Urothelium cell line (cell line): ENCODE data around the gene ATG2A.
A peak's percentile ranks its signal among the peaks of the same experiment; 100 is the strongest.

ENCODE experiments used
- DNase-seq: peaks from one replicate; pipeline ENCODE4 v3.0.0; 2011; ENCODE audit warnings: low spot score, mixed read lengths
- FAIRE-seq: peaks from 2 replicates; lab custom pipeline; 2011; peaks lifted over from hg19 to GRCh38; lab: Jason Lieb, UNC

ATG2A gene

DNA sequence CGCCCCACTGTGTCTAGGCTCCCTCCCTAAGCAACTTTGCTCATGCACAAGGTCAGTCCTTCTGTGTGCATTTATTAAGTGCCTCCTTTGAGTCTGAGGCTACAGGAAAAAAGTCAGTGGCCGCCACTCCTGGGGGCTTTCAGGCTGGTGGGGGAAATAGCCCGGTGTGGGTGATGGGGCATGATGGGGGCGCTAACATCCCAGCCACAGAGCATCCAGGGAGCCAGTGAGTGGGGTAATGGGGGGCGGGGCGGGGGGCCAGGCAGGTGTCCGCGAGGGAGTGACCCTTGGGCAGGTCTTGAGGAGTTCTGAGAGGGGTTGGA, 28.6 kb downstream of the ATG2A start:
- DNase-seq (no peak), FAIRE-seq (no peak)

DNA sequence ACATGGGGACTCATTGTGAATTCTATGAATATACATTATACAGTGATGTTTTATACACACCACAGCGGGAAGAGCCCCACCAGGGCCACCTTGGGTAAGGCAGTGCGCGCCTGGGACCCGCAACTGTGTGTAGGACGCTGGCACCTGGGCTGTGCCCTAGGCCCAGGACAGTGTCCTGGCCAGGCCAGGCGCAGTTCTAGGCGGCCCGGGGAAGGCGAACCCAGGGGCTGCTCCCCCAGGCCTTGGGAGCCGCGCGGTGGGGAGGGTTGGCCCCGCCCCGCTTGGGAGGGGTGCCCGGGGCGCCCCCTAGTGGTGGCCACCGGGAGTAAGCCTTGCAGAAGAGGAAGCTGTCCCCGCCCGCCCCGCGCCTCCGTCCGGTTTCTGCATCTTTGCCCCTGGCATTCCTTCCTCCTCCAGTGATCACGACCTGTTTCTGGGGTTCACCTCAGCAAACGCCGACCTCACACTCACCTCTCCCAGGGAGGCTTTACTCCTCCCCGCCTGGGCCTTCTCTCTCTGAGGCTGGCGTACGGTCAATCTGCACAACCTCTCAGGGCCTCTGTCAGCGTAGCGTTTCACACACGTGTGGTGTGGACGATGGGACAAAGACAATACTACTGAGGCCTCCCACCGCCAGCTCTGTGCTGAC, 29.1 kb downstream of the ATG2A start:
- no peak for FAIRE-seq
- DNase-seq, result peak; percentile 90

GRCh38 chr11:64887234-64887756, 29.7 kb downstream of the ATG2A start:
- FAIRE-seq (no peak), DNase-seq (no peak)

- DNase-seq, result no peak
These were observed 31.4 kb downstream of the ATG2A start for GRCh38 chr11:64885367-64886286.

DNA sequence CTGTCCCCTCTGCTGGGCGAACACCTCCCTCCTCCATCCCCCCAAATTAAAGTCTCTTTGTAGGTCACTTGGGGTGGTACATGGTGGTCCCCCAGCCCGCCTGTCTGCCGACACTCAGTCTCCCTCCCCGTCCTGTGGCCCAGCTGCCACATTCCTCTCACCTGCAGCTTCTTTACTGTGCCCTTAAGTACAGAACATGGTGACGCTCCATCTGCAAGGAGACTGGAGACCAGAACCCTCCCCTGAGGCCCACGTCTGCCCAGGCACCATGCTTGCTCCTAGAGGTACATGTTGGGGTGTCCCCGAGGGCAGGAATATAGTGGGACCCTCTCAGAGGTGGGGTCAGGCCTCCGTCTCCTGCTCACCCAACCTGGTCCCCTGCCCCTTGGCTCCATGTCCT, 33.0 kb downstream of the ATG2A start:
- FAIRE-seq (no peak), DNase-seq (no peak)

More at GRCh38 chr11:64885367-64886286, 31.4 kb downstream of the ATG2A start:
- no peak for FAIRE-seq

GRCh38 chr11:64883575-64883974, 33.4 kb downstream of the ATG2A start:
- no peak for FAIRE-seq
- DNase-seq, result no peak

DNA sequence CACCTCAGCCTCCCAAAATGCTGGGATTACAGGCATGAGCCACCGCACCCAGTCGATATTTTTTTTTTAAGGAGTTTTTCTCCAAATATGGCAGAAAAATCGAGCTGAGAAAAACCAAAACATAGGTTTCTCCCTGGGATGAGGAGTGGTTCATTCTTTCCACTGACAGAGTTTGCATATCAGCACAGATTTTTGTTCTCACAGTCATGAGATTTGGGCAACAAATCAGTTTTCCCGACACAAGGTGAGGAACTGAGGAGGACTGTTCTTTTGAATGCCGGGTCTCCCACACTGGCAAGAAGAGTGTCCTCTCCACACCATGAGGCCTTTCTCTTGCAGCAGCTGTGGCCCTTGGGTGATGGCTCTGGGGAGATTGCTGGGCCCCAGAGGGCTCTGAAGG, 34.8 kb downstream of the ATG2A start:
- FAIRE-seq (no peak), DNase-seq (no peak)

DNA sequence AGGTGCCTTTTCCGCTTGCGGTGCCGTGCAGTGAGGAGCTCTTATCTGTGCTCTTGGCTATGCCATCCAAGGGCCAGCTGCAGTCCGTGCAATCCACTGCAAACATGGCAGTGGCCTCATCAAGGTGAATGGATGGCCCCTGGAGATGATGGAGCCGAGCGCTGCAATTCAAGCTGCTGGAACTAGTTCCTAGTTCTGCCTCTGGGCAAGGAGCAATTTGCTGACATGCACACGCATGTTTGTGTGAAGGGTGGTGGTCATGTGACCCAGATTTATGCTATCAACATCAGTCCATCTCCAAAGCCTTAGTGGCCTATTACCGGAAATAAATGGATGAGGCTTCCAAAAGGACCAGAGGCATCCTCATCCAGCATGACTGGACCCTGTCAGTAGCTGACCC, 35.5 kb downstream of the ATG2A start:
- no peak for DNase-seq
- no peak for FAIRE-seq

- DNase-seq, result no peak
- no peak for FAIRE-seq
These were observed 36.6 kb downstream of the ATG2A start for GRCh38 chr11:64880240-64881001.

- DNase-seq (no peak), FAIRE-seq (no peak)
These were observed 37.6 kb downstream of the ATG2A start for GRCh38 chr11:64879244-64879900.

DNA sequence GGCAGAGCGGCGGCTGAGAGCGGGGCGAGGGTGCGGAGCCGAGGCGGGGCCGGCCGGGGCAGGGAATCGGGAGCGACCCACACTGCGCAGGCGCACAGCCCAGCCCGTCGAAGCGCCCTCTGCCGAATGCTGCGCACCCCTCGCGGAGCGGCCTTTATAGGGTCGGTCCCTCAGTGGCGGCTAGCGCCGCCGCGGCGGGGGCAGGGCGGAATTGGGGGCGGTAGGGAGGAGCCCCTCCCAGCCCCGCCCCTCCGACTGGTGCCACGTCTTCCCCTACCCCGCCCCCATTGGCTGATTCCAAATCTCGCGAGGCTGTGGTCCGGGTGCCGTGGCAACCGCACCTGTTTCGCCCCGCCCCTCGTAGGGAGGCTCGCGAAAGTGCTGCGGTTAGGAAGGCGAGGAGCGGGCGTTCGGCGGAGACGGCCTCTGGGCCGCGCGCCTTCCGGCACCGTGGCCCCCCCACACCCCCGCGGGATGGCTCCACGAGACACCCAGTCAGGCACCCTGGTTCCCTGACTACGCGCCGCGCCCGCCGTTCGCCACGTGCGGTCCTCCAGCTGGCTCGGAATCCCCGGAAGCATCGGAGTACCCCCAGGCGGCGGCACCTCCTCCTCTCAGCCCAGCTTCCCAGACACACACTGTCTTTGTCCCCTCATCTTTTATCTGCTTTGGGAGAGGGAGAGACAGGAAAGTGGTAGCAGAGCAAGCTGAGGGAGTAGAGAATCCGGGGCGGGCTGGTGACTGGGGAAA, 38.3 kb downstream of the ATG2A start, which contains the start of gene EHD1:
Gene EHD1, minus strand, starts transcription at position 128 of the 750 bp plus-strand sequence. CDS start 157 bp downstream, outside the sequence.
- DNase-seq (peak; percentile 99), FAIRE-seq (peak; percentile 92)

DNA sequence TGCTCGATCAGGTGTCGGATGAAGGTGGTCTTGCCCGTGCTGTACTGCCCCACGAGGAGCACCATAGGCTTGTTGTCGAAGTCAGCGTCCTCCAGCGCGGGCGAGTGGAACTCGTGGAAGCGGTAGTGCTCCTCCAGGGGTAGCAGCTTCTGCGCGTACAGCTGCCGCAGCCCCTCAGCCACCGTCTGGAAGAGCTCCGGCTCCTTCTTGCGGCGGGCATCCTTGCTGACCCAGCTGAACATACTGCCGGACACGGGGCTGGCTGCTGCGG, 38.9 kb downstream of the ATG2A start:
- no peak for DNase-seq
- no peak for FAIRE-seq

DNA sequence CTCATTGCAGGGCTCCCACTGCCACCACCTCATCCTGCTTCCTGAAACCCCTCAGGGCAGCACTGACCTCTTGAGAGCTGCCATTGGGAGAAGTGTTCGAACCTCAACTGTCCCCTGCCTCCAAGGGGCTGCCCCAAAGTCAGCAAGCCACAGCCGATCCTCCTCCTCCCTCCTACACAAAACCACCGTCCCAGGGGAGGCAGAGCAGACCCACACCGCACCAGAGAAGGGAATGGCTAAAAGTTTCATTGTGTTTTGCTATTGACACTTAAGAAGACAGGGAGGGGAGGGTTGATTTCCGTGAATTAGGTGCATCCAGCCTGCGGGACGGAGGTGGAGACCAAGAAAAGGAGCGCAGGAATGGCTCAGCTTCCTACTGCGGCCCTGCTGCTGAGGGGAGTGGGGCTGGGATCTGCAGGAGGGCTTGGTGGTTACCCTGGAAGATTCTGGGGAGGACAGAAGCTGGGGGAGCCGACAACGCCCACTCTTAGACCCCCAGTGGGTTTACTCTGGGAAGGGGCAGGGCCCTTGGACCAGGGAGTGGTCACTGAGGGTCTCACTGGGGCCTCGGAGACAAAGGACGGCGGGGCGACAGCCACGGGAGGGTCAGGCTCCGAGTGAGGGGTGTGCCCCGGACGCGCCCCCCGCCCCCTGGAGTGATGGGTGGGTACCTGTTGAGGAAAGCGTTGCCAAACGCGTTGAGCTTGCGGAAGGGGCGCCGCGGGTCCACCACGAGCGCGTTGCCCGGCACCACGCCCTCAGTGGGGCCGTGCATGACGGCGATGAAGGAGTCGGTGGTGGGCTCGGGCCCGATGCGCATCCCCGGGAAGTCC, 39.4 kb downstream of the ATG2A start:
- FAIRE-seq (no peak), DNase-seq (no peak)

- FAIRE-seq (no peak), DNase-seq (no peak)
These were observed 40.1 kb downstream of the ATG2A start for GRCh38 chr11:64876835-64877341.

DNA sequence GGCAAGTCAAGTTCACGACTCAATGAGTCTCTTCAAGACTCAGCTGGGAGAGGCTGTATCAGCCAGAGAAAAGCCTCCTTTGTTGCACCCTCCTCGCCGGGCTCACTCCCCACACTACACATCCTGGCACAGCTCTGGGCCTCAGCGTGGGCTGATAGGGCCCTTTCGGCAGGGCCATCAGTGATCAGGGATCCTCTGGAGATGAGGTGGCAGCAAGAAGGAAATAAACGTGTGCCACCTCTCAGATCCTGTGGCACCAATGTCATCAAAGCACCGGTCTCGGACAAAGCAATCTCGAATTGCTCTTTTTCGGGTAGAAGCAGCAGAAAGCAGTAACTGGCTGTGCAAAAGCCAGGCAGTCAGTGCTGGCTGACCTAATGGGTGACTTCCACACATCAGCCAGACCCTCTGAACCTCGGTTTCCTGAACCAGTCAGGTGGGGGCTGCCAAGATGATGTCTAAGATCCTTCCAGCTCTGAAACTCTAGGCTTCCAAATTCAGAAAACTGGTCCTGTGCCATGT, 40.7 kb downstream of the ATG2A start:
- FAIRE-seq (no peak), DNase-seq (no peak)

GRCh38 chr11:64875369-64876228, 41.4 kb downstream of the ATG2A start:
- FAIRE-seq (no peak), DNase-seq (no peak)

DNA sequence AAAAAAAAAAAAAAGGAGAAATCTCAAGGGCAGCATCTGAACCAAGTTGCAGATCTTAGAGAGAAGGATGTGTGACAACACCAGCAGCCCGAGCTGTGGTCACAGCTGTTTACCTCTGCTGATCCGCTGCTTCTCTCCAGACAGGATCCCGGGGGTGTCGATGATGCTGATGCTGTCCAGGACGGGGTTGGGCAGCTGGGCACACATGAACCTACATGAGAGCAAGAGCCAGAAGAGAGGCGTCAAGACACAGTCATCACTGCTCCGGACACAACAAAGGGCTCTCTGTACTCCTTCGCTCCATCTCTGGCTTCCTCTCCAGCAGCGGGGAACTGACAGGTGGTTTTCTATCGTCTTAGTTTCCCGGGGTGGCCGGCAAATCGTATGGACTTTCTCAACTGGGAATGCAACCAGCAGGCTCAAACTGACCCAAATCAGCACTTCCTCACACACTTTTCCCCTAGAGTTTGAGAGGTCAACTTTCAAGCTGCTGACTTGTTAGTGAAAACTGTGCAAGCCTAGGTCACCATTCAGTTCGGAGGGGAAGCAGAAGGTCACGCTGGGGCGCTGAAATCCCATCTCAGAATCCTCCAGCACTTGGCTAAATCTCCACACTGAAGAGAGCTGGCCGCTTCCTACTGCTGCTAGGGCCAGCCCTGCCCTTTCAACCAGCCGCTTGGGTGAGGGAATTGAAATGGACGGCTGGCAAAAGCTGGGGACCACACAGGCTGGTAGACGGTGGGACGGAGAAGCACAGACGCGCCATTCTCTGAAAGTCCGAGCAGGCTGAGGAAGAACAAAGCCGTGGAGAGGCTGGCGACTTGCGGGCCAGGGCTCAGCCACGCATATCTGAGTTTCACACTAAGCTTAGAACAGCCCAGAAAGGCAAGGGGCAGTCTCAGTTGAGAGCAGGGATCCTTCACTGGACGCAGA, 42.4 kb downstream of the ATG2A start:
- DNase-seq, result no peak
- FAIRE-seq, result no peak
